Sigmoid colon (tissue), 3 donors: Measurements from ENCODE around the gene DMXL2.

Source experiments
- POLR2A ChIP-seq, 2 donors: fragments of 450-650 bp; IDR thresholded peaks; one replicate each; pipeline ENCODE4 v1.6.1; 2016; ENCODE audit warnings: antibody characterized with exemption in 2 of 2, mild to moderate bottlenecking in 2 of 2, moderate library complexity in 2 of 2
- TF ChIP-seq, protein P1 (sequence below), 4 experiments: fragments of 450-650 bp in 3 of 4; fragments of 200-600 bp in 1 of 4; IDR thresholded peaks; one replicate each; pipeline ENCODE4 v1.5.1; 2016 to 2019; ENCODE audit warnings: antibody characterized with exemption in 4 of 4, mild to moderate bottlenecking in 3 of 4, moderate library complexity in 2 of 4

DNA sequence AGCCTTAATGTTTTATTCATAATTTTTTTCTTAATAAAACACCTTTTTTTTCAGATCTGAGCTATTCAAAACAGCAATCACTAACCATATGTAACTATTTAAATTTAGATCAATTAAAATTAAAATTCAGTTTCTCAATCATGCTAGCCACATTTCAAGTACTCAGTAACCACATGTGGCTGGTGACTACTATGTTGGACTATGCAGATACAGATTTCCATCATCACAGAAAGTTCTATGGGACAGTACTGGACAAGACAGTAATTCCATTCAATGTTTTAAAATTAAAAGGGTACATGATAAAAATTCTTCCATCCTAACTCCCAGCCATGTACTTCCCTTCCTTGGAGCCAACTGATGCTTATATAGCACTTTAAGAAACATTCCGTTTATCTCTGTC, 161.8 kb downstream of the DMXL2 start:
- no peak for TF ChIP-seq POLR2A (IDR thresholded peaks at IDR 0.05)
- TF ChIP-seq, protein P1, sequence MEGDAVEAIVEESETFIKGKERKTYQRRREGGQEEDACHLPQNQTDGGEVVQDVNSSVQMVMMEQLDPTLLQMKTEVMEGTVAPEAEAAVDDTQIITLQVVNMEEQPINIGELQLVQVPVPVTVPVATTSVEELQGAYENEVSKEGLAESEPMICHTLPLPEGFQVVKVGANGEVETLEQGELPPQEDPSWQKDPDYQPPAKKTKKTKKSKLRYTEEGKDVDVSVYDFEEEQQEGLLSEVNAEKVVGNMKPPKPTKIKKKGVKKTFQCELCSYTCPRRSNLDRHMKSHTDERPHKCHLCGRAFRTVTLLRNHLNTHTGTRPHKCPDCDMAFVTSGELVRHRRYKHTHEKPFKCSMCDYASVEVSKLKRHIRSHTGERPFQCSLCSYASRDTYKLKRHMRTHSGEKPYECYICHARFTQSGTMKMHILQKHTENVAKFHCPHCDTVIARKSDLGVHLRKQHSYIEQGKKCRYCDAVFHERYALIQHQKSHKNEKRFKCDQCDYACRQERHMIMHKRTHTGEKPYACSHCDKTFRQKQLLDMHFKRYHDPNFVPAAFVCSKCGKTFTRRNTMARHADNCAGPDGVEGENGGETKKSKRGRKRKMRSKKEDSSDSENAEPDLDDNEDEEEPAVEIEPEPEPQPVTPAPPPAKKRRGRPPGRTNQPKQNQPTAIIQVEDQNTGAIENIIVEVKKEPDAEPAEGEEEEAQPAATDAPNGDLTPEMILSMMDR (IDR thresholded peaks at IDR 0.05) = no peak
